H1 (cell line): Measurements from ENCODE around the gene USP49. TPM values are rescaled to one million over a fixed set of nuclear protein-coding genes. Genes with fewer than 3 reads are reported as not detected.

Experiments used
- CTCF ChIA-PET: fragments of 300-600 bp; sonication (Branson Sonifier 250); formaldehyde crosslinking; loops from one replicate; lab custom pipeline; 2021; ENCODE audit not compliant: partially characterized antibody; lab: Charles Lee
- POLR2A ChIA-PET: fragments of 300-600 bp; sonication (Branson Sonifier 250); formaldehyde crosslinking; loops from one replicate; lab custom pipeline; 2021; ENCODE audit warnings: inconsistent platforms; ENCODE audit not compliant: partially characterized antibody; lab: Charles Lee
- DNase-seq, 2 experiments: peaks; one replicate each; pipeline versions ENCODE4 v3.0.0 to v3.0.0-alpha.2; 2010 to 2022; ENCODE audit warnings: low spot score in 2 of 2, low read depth in 1 of 2, mixed read lengths in 1 of 2
- FAIRE-seq: peaks from 2 replicates; lab custom pipeline; 2011; peaks lifted over from hg19 to GRCh38; lab: Jason Lieb, UNC
- H2AFZ ChIP-seq: 2 replicates; pipeline ENCODE4 v1.8.1; 2012; ENCODE audit warnings: low read length, inconsistent platforms
- H2AK5ac ChIP-seq: 2 replicates; pipeline ENCODE4 v1.6.1; 2013; ENCODE audit warnings: low read depth, low read length
- H2BK120ac ChIP-seq: replicated peaks from 2 replicates; pipeline ENCODE3; 2013; ENCODE audit warnings: low read depth, low read length, inconsistent platforms
- H2BK12ac ChIP-seq: 2 replicates; pipeline ENCODE4 v1.6.1; 2013; ENCODE audit warnings: low read depth, low read length
- H2BK15ac ChIP-seq: 2 replicates; pipeline ENCODE4 v1.6.1; 2013; ENCODE audit warnings: low read length
- H2BK20ac ChIP-seq: 2 replicates; pipeline ENCODE4 v1.6.1; 2013; ENCODE audit warnings: low read length
- H2BK5ac ChIP-seq: 2 replicates; pipeline ENCODE4 v1.6.1; 2013; ENCODE audit warnings: low read depth, low read length
- H3K14ac ChIP-seq: 2 replicates; pipeline ENCODE4 v1.6.1; 2013; ENCODE audit warnings: inconsistent platforms; ENCODE audit not compliant: insufficient read length
- H3K18ac ChIP-seq: 2 replicates; pipeline ENCODE4 v1.6.1; 2013; ENCODE audit warnings: low read length; ENCODE audit errors: extremely low read depth
- H3K23ac ChIP-seq: 2 replicates; pipeline ENCODE4 v1.6.1; 2013; ENCODE audit warnings: inconsistent platforms; ENCODE audit not compliant: insufficient read length
- H3K23me2 ChIP-seq: 2 replicates; pipeline ENCODE4 v1.6.1; 2013; ENCODE audit warnings: low read depth, low read length
- H3K27ac ChIP-seq: 2 replicates; pipeline ENCODE4 v1.6.1; 2011; ENCODE audit warnings: low read depth, low read length, inconsistent platforms
- H3K27me3 ChIP-seq, 4 experiments: replicated peaks in 1 of 4; 1 replicate in 1 of 4; 2 replicates in 3 of 4; pipeline versions ENCODE4 v1.6.1 to v1.8.1; 2011 to 2013; ENCODE audit warnings: low read length in 3 of 4, mild to moderate bottlenecking in 3 of 4, inconsistent platforms in 2 of 4, mixed read lengths in 2 of 4, moderate library complexity in 1 of 4; ENCODE audit not compliant: control insufficient read depth in 3 of 4, insufficient read depth in 3 of 4; ENCODE audit errors: extremely low read depth in 1 of 4
- H3K36me3 ChIP-seq, 4 experiments: 2 replicates each; pipeline versions ENCODE4 v1.6.1 to v1.8.1; 2011 to 2013; ENCODE audit warnings: mild to moderate bottlenecking in 4 of 4, low read length in 3 of 4, moderate library complexity in 2 of 4, control low read depth in 1 of 4, inconsistent platforms in 1 of 4; ENCODE audit not compliant: insufficient read depth in 4 of 4, control insufficient read depth in 2 of 4
- H3K4ac ChIP-seq: replicated peaks from 2 replicates; pipeline ENCODE3; 2013; ENCODE audit warnings: low read length, low read depth, mixed read lengths, inconsistent platforms; ENCODE audit not compliant: insufficient read length
- H3K4me1 ChIP-seq, 4 experiments: replicated peaks in 1 of 4; 1 replicate in 1 of 4; 2 replicates in 3 of 4; pipeline versions ENCODE4 v1.6.1 to v1.8.1; 2011 to 2013; ENCODE audit warnings: low read length in 3 of 4, inconsistent platforms in 2 of 4, mixed read lengths in 1 of 4; ENCODE audit not compliant: insufficient read depth in 4 of 4, control insufficient read depth in 3 of 4
- H3K4me2 ChIP-seq, 2 experiments: 2 replicates each; pipeline versions ENCODE4 v1.6.1 to v1.8.1; 2011 to 2013; ENCODE audit warnings: low read depth in 2 of 2, low read length in 2 of 2, control low read depth in 1 of 2, inconsistent platforms in 1 of 2, mild to moderate bottlenecking in 1 of 2; ENCODE audit not compliant: insufficient read depth in 1 of 2
- H3K4me3 ChIP-seq, 4 experiments: fragments of 200-600, 300-600 bp in 1 of 4; sonication (generic), shearing (Covaris generic), sonication (Bioruptor Twin) in 1 of 4; 2 replicates each; pipeline versions ENCODE4 v1.5.1 to v1.8.1; 2011 to 2016; ENCODE audit warnings: low read length in 4 of 4, low read depth in 3 of 4, control low read depth in 2 of 4, inconsistent platforms in 2 of 4, mild to moderate bottlenecking in 2 of 4, mixed read lengths in 1 of 4, moderate library complexity in 1 of 4; ENCODE audit not compliant: insufficient read depth in 2 of 4; ENCODE audit errors: extremely low read depth in 1 of 4
- H3K56ac ChIP-seq: replicated peaks from 2 replicates; pipeline ENCODE3; 2013; ENCODE audit warnings: low read depth, mild to moderate bottlenecking, mixed read lengths, low read length, inconsistent platforms; ENCODE audit not compliant: insufficient read length
- H3K79me1 ChIP-seq: 2 replicates; pipeline ENCODE4 v1.6.1; 2013; ENCODE audit warnings: low read depth, low read length, control low read depth
- H3K79me2 ChIP-seq, 2 experiments: 2 replicates each; pipeline versions ENCODE4 v1.6.1 to v1.8.1; 2012 to 2013; ENCODE audit warnings: low read length in 2 of 2, mild to moderate bottlenecking in 2 of 2, inconsistent platforms in 1 of 2; ENCODE audit not compliant: insufficient read depth in 2 of 2, control insufficient read depth in 1 of 2
- H3K9ac ChIP-seq, 4 experiments: replicated peaks in 1 of 4; 1 replicate in 1 of 4; 2 replicates in 3 of 4; pipeline versions ENCODE4 v1.6.1 to v1.8.1; 2011 to 2013; ENCODE audit warnings: low read depth in 3 of 4, low read length in 3 of 4, control low read depth in 2 of 4, mild to moderate bottlenecking in 2 of 4, moderate library complexity in 2 of 4, inconsistent platforms in 1 of 4; ENCODE audit errors: extremely low read depth in 1 of 4
- H3K9me3 ChIP-seq, 2 experiments: 2 replicates each; pipeline versions ENCODE4 v1.6.1 to v1.8.1; 2012 to 2013; ENCODE audit warnings: mild to moderate bottlenecking in 2 of 2, moderate library complexity in 2 of 2, control low read depth in 1 of 2, inconsistent platforms in 1 of 2, low read depth in 1 of 2, low read length in 1 of 2, mixed read lengths in 1 of 2; ENCODE audit not compliant: insufficient read depth in 2 of 2
- H4K20me1 ChIP-seq, 2 experiments: replicated peaks in 1 of 2; 2 replicates each; pipeline versions ENCODE3 to v1.8.1; 2011 to 2013; ENCODE audit warnings: inconsistent platforms in 2 of 2, low read length in 2 of 2, mild to moderate bottlenecking in 1 of 2; ENCODE audit not compliant: insufficient read depth in 2 of 2, control insufficient read depth in 1 of 2
- H4K5ac ChIP-seq: 2 replicates; pipeline ENCODE4 v1.6.1; 2013; ENCODE audit warnings: low read length, low read depth, mixed read lengths, inconsistent platforms; ENCODE audit not compliant: insufficient read length
- H4K8ac ChIP-seq: 2 replicates; pipeline ENCODE4 v1.8.0; 2013; ENCODE audit warnings: mild to moderate bottlenecking, moderate library complexity, low read length, inconsistent platforms; ENCODE audit not compliant: insufficient read depth; ENCODE audit errors: extremely low read depth
- H4K91ac ChIP-seq: replicated peaks from 2 replicates; pipeline ENCODE3; 2013; ENCODE audit warnings: low read length, mixed read lengths, inconsistent platforms; ENCODE audit not compliant: insufficient read length
- ASH2L ChIP-seq: fragments of 200-600, 300-600 bp; sonication (generic); IDR thresholded peaks from one replicate; pipeline ENCODE4 v1.7.1; 2017; ENCODE audit warnings: low read length
- ATF2 ChIP-seq: IDR thresholded peaks from 2 replicates; pipeline ENCODE4 v1.6.1; 2012; ENCODE audit warnings: low read length, inconsistent platforms
- ATF3 ChIP-seq: IDR thresholded peaks from 2 replicates; pipeline ENCODE4 v1.6.1; 2011; ENCODE audit warnings: low read depth, mild to moderate bottlenecking, low read length; ENCODE audit not compliant: insufficient read depth
- BACH1 ChIP-seq: IDR thresholded peaks from 2 replicates; pipeline ENCODE4 v1.6.1; 2012; ENCODE audit warnings: low read length, improper control_type of control experiment
- E2F6 ChIP-seq: IDR thresholded peaks from 2 replicates; pipeline ENCODE4 v1.6.1; 2012; ENCODE audit warnings: inconsistent platforms
- MAX ChIP-seq: IDR thresholded peaks from 2 replicates; pipeline ENCODE4 v1.6.1; 2012; ENCODE audit warnings: inconsistent platforms
- RXRA ChIP-seq: IDR thresholded peaks from 2 replicates; pipeline ENCODE4 v1.6.1; 2011; ENCODE audit warnings: low read depth, mild to moderate bottlenecking, low read length, moderate library complexity; ENCODE audit not compliant: insufficient read depth
- TAF1 ChIP-seq: IDR thresholded peaks from 2 replicates; pipeline ENCODE4 v1.6.1; 2011; ENCODE audit warnings: mild to moderate bottlenecking, low read depth, low read length
- WGBS, 2 experiments: shearing (Covaris generic) in 1 of 2; methylation state at CpG; one replicate each; pipeline versions ENCODE4 v1.1.6 to v1.1.7; 2013 to 2015; ENCODE audit warnings: low lambda C conversion rate in 2 of 2, mixed read lengths in 2 of 2, inconsistent platforms in 1 of 2, low coverage in 1 of 2, missing lambda C conversion rate in 1 of 2; ENCODE audit not compliant: insufficient replicate concordance in 2 of 2, insufficient coverage in 1 of 2, insufficient read length in 1 of 2; ENCODE audit errors: extremely low coverage in 1 of 2, missing lambda C conversion rate in 1 of 2; 5-methylcytosine and 5-hydroxymethylcytosine counted together
- polyA plus RNA-seq, 7 experiments: library from polyadenylated mRNA; depleted of rRNA in 3 of 7; stranded (reverse) in 5 of 7; unstranded in 2 of 7; fragments of >200 nt in 5 of 7; fragments of 200-250 nt in 2 of 7; gene quantifications; 1 replicate in 5 of 7; 2 replicates in 1 of 7; 4 replicates in 1 of 7; pipeline versions ENCODE4 v1.2.1 to v1.2.3, GENCODE V29; 2011 to 2013; ENCODE audit warnings: missing spikeins in 2 of 7, mixed read lengths in 2 of 7
- total RNA-seq: library from RNA; stranded (reverse); fragmentation: NEBNext Ultra II Directional; extraction: Animal tissue kit (Norgen Biotek cat#: 25700); gene quantifications from 2 replicates; pipeline ENCODE4 v1.2.1, GENCODE V29; 2021

Gene USP49
- total and polyA plus RNA-seq, 2 of the 8 experiments (the other 6 are each of a cell fraction or from before 2014, with no cell fraction given) = 6.9 to 24.4 TPM

- Histone ChIP-seq H3K9me3 (no peaks in the 10 kb centered on the region), H3K36me3 (no peaks in the 10 kb centered on the region), H3K23ac (no peak overlapping the region), H3K4me3 (no peak overlapping the region), H3K23me2 (no peaks in the 10 kb centered on the region), H3K18ac (no peak overlapping the region), H3K9ac (no peak overlapping the region), H2BK5ac (no peak overlapping the region), H4K91ac (no peak overlapping the region), H3K14ac (no peak overlapping the region), H2BK20ac (no peak overlapping the region), H2AK5ac (no peak overlapping the region), H3K4me2 (no peak overlapping the region), H3K27me3 (no peaks in the 10 kb centered on the region), H3K79me1 (no peaks in the 10 kb centered on the region), H4K8ac (no peak overlapping the region), H2BK120ac (no peak overlapping the region), H3K27ac (no peak overlapping the region), H3K4me1 (no peaks in the 10 kb centered on the region), H3K79me2 (no peaks in the 10 kb centered on the region), H4K5ac (no peak overlapping the region), H2BK12ac (no peak overlapping the region), H2AFZ (no peak overlapping the region), H2BK15ac (no peak overlapping the region), H4K20me1 (no peaks in the 10 kb centered on the region), H3K4ac (no peak overlapping the region), H3K56ac (no peak overlapping the region)
- CTCF ChIA-PET = interaction anchor here (0.6 to 2.1 kb wide), 3 partner anchors 94 to 218 kb away, joined by 3 to 8 read pairs (median 4); partner anchors contain the start of genes BYSL and MED20
- WGBS, 2 experiments = 80% methylated on average over 2 of the region's 2 CpGs; no CpG with 5 or more reads in 1 of the 2 experiments
- POLR2A ChIA-PET = interaction anchor here (1.5 kb wide), 1 partner anchor 225 kb away, joined by 3 read pairs; no protein-coding TSS in a partner anchor
- FAIRE-seq = no peak
- DNase-seq = no peak
- TF ChIP-seq ATF3 = no peak
- TF ChIP-seq BACH1 = no peak
- TF ChIP-seq ASH2L = no peak
- no peak for TF ChIP-seq RXRA
- no peak for TF ChIP-seq ATF2
- TF ChIP-seq E2F6 = no peak
- TF ChIP-seq TAF1 = no peak
- TF ChIP-seq MAX = no peak
These were observed 68.7 kb downstream of the USP49 start for GRCh38 chr6:41826343-41827022.
